Measurements from ENCODE around the gene RPS8. TPM values are rescaled to one million over a fixed set of nuclear protein-coding genes. Genes with fewer than 3 reads are reported as not detected.
"Not testable (repeated sequence)": the region's sequence is repeated elsewhere in the genome, so short reads cannot be mapped to it uniquely, and the experiment has no call there.

Gene RPS8
- total RNA-seq, 6 donors from 2014 or later, result 507 to 1,439 (median 1,183) TPM

- DNase-seq (no peak), ATAC-seq (ENCODE audit: low FRiP score in 2 of 2) (no peak)
- peaks cover 0 to 11% (median 5%) of the 10 kb centered on the region in 4 donors for H3K36me3 ChIP-seq
- 79 to 81% methylated on average over 8 of the region's 8 CpGs for WGBS, 2 donors
- no peak overlapping the region for H3K4me3 ChIP-seq
- H3K27ac ChIP-seq, result peak overlapping the region; percentile 93 to 99 (median 98)
- no peak for TF ChIP-seq CTCF (IDR thresholded peaks at IDR 0.05)
- no peak for TF ChIP-seq EP300 (IDR thresholded peaks at IDR 0.05)
- no peak for TF ChIP-seq POLR2AphosphoS5 (IDR thresholded peaks at IDR 0.05)
- TF ChIP-seq POLR2A (IDR thresholded peaks at IDR 0.05), result no peak
- peaks cover 63 to 93% (median 76%) of the 10 kb centered on the region in 4 donors for H3K4me1 ChIP-seq
- no peaks in the 10 kb centered on the region for H3K27me3 ChIP-seq
- no peaks in the 10 kb centered on the region for H3K9me3 ChIP-seq
Measured at GRCh38 chr1:44811234-44811633, 35.9 kb downstream of the RPS8 start.

- H3K4me1 ChIP-seq, result peaks cover 49 to 76% (median 60%) of the 10 kb centered on the region in 4 donors
- H3K27me3 ChIP-seq, result no peaks in the 10 kb centered on the region
- peak overlapping the region; percentile 91 to 99 (median 93) for H3K27ac ChIP-seq
- ATAC-seq (ENCODE audit: low FRiP score in 2 of 2) (no peak), DNase-seq (peak in 1 of 2 donors; percentile 88)
- 65 to 69% methylated on average over 28 to 41 of the region's 48 CpGs for WGBS, 2 donors
- H3K36me3 ChIP-seq, result peaks cover 0 to 4% (median 0%) of the 10 kb centered on the region in 4 donors
- no peaks in the 10 kb centered on the region for H3K9me3 ChIP-seq
- peak overlapping the region; percentile 22 to 59 (median 44) for H3K4me3 ChIP-seq
- TF ChIP-seq EP300 (IDR thresholded peaks at IDR 0.05) (no peak), POLR2AphosphoS5 (IDR thresholded peaks at IDR 0.05) (no peak), CTCF (IDR thresholded peaks at IDR 0.05) (no peak), POLR2A (IDR thresholded peaks at IDR 0.05) (no peak)
Measured at GRCh38 chr1:44812822-44813543, 37.6 kb downstream of the RPS8 start.

- Histone ChIP-seq H3K4me1 (peaks cover 33 to 68% (median 48%) of the 10 kb centered on the region in 4 donors), H3K27ac (peak overlapping the region in 1 of 4 donors; percentile 34)
- not testable (repeated sequence) for DNase-seq; ATAC-seq (ENCODE audit: low FRiP score in 2 of 2); H3K36me3 ChIP-seq; H3K4me3 ChIP-seq; H3K9me3 ChIP-seq; H3K27me3 ChIP-seq
- 82 to 97% methylated on average over 9 of the region's 9 CpGs for WGBS, 2 donors
Measured at GRCh38 chr1:44815926-44816325, 40.6 kb downstream of the RPS8 start.

- WGBS, 2 donors, result 91 to 96% methylated on average over 2 of the region's 2 CpGs
- no peaks in the 10 kb centered on the region for H3K9me3 ChIP-seq
- no peak for DNase-seq
- peaks cover 0 to 4% (median 0%) of the 10 kb centered on the region in 4 donors for H3K36me3 ChIP-seq
- no peak for TF ChIP-seq POLR2AphosphoS5 (IDR thresholded peaks at IDR 0.05)
- TF ChIP-seq CTCF (IDR thresholded peaks at IDR 0.05), result no peak
- no peak for TF ChIP-seq EP300 (IDR thresholded peaks at IDR 0.05)
- H3K4me1 ChIP-seq, result peaks cover 28 to 58% (median 37%) of the 10 kb centered on the region in 4 donors
- H3K27ac ChIP-seq, result no peak overlapping the region
- no peak for ATAC-seq (ENCODE audit: low FRiP score in 2 of 2)
- H3K27me3 ChIP-seq, result no peaks in the 10 kb centered on the region
- no peak overlapping the region for H3K4me3 ChIP-seq
Measured at GRCh38 chr1:44817307-44817706, 42.0 kb downstream of the RPS8 start.

- DNase-seq, result no peak
- ATAC-seq (ENCODE audit: low FRiP score in 2 of 2), result no peak
- Histone ChIP-seq H3K36me3 (peaks cover 0 to 4% (median 0%) of the 10 kb centered on the region in 4 donors), H3K4me3 (no peak overlapping the region), H3K4me1 (peaks cover 25 to 53% (median 35%) of the 10 kb centered on the region in 4 donors), H3K27me3 (no peaks in the 10 kb centered on the region), H3K27ac (peak overlapping the region in 1 of 4 donors; percentile 89), H3K9me3 (no peaks in the 10 kb centered on the region)
- WGBS, 2 donors, result 92 to 94% methylated on average over 11 of the region's 11 CpGs
- no peak for TF ChIP-seq EP300 (IDR thresholded peaks at IDR 0.05)
- TF ChIP-seq CTCF (IDR thresholded peaks at IDR 0.05), result no peak
- TF ChIP-seq POLR2AphosphoS5 (IDR thresholded peaks at IDR 0.05), result no peak
- TF ChIP-seq POLR2A (IDR thresholded peaks at IDR 0.05), result no peak
Measured at GRCh38 chr1:44817771-44818495, 42.6 kb downstream of the RPS8 start.
